A549 (cell line): ENCODE results near the gene SH3RF3. TPM values are rescaled to one million over a fixed set of nuclear protein-coding genes. Genes with fewer than 3 reads are reported as not detected.
A peak's percentile ranks its signal among the peaks of the same experiment; 100 is the strongest.
"Not testable (repeated sequence)": the region's sequence is repeated elsewhere in the genome, so short reads cannot be mapped to it uniquely, and the experiment has no call there.

Experiments used
- ATAC-seq, 2 experiments: fragments of 200-7000 bp in 1 of 2; fragments of >200 bp in 1 of 2; cut with Nextera tagmentation in 1 of 2; cut with Tn5 transposase in 1 of 2; 3 replicates each; pipeline versions ENCODE4 v1.8.0 to v1.9.1; 2018 to 2020; ENCODE audit warnings: mild to moderate bottlenecking in 1 of 2, moderate library complexity in 1 of 2
- CTCF ChIA-PET: fragments of 300-600 bp; sonication (Branson Sonifier 250); formaldehyde crosslinking; extraction: SDS; loops from one replicate; lab custom pipeline; 2021; ENCODE audit warnings: antibody characterized with exemption, inconsistent platforms; lab: Yijun Ruan, JAX
- POLR2A ChIA-PET: fragments of 350-600 bp; formaldehyde crosslinking; extraction: SDS; loops from one replicate; lab custom pipeline; 2021; ENCODE audit warnings: antibody characterized with exemption, inconsistent platforms; lab: Yijun Ruan, JAX
- DNase-seq, 2 experiments: peaks; one replicate each; pipeline versions ENCODE4 v3.0.0 to v3.0.0-alpha.2; 2011 to 2016; ENCODE audit warnings: low read depth in 1 of 2, low spot score in 1 of 2
- FAIRE-seq: peaks from 2 replicates; lab custom pipeline; 2011; peaks lifted over from hg19 to GRCh38; lab: Jason Lieb, UNC
- H3K27ac ChIP-seq, 2 experiments: fragments of >200 bp; sonication (Bioruptor Twin); formaldehyde crosslinking; 3 replicates each; pipeline ENCODE4 v1.5.1; 2016 to 2017
- H3K4me1 ChIP-seq: fragments of >200 bp; sonication (Bioruptor Twin); formaldehyde crosslinking; 3 replicates; pipeline ENCODE4 v1.6.1; 2016
- H3K4me2 ChIP-seq: fragments of >200 bp; sonication (Bioruptor Twin); formaldehyde crosslinking; 3 replicates; pipeline ENCODE4 v1.6.1; 2016
- H3K4me3 ChIP-seq: fragments of >200 bp; sonication (Bioruptor Twin); formaldehyde crosslinking; 3 replicates; pipeline ENCODE4 v1.5.1; 2016
- H3K9me3 ChIP-seq: fragments of >200 bp; sonication (Bioruptor Twin); formaldehyde crosslinking; 3 replicates; pipeline ENCODE4 v1.6.1; 2016
- CBX2 ChIP-seq: fragments of 200-600 bp; sonication (generic); IDR thresholded peaks from 2 replicates; pipeline ENCODE4 v1.6.1; 2016; ENCODE audit warnings: low read depth, mild to moderate bottlenecking, borderline replicate concordance
- CHD2 ChIP-seq: fragments of 150-350 bp; IDR thresholded peaks from 2 replicates; pipeline ENCODE4 v1.6.1; 2014; ENCODE audit warnings: low read length; ENCODE audit not compliant: partially characterized antibody
- E2F6 ChIP-seq: IDR thresholded peaks from 2 replicates; pipeline ENCODE4 v1.6.1; 2012; ENCODE audit warnings: low read depth, borderline replicate concordance
- ESRRA ChIP-seq: fragments of 150-350 bp; IDR thresholded peaks from 2 replicates; pipeline ENCODE4 v1.6.1; 2014; ENCODE audit warnings: mild to moderate bottlenecking, low read length, borderline replicate concordance
- FOSL2 ChIP-seq, 2 experiments: fragments of 450-650 bp in 1 of 2; fragments of >200 bp in 1 of 2; sonication (Bioruptor Twin) in 1 of 2; formaldehyde crosslinking; IDR thresholded peaks; 2 replicates each; pipeline versions ENCODE4 v1.5.0 to v1.6.1; 2016 to 2020; ENCODE audit warnings: mild to moderate bottlenecking in 1 of 2, moderate library complexity in 1 of 2
- GATA3 ChIP-seq: IDR thresholded peaks from 2 replicates; pipeline ENCODE4 v1.6.1; 2012; ENCODE audit warnings: borderline replicate concordance
- HES2 ChIP-seq: fragments of >200 bp; sonication (Bioruptor Twin); formaldehyde crosslinking; IDR thresholded peaks from 2 replicates; pipeline ENCODE4 v1.6.1; 2016
- MAZ ChIP-seq: fragments of 150-350 bp; IDR thresholded peaks from 2 replicates; pipeline ENCODE4 v1.6.1; 2014; ENCODE audit warnings: antibody characterized with exemption, low read depth, low read length, borderline replicate concordance
- POLR2A ChIP-seq: IDR thresholded peaks from 2 replicates; pipeline ENCODE4 v1.6.1; 2012; ENCODE audit warnings: mild to moderate bottlenecking, low read length
- POLR2AphosphoS2 ChIP-seq: conservative IDR thresholded peaks from 2 replicates; pipeline ENCODE4 v1.6.1; 2012; ENCODE audit warnings: low read length, improper control_type of control experiment, inconsistent platforms
- RAD21 ChIP-seq, 2 experiments: fragments of >200 bp in 1 of 2; sonication (Bioruptor Twin) in 1 of 2; formaldehyde crosslinking in 1 of 2; IDR thresholded peaks in 1 of 2; conservative IDR thresholded peaks in 1 of 2; 2 replicates in 1 of 2; 3 replicates in 1 of 2; pipeline ENCODE4 v1.6.1; 2012 to 2018; ENCODE audit warnings: inconsistent platforms in 1 of 2
- RCOR1 ChIP-seq: fragments of 150-350 bp; IDR thresholded peaks from 2 replicates; pipeline ENCODE4 v1.6.1; 2014; ENCODE audit warnings: antibody characterized with exemption, low read length, low read depth
- REST ChIP-seq: fragments of 200-600 bp; sonication (generic); IDR thresholded peaks from 2 replicates; pipeline ENCODE4 v1.6.1; 2016; ENCODE audit warnings: antibody characterized with exemption, mild to moderate bottlenecking, moderate library complexity
- RFX5 ChIP-seq: fragments of 450-650 bp; IDR thresholded peaks from 2 replicates; pipeline ENCODE4 v1.7.1; 2014; ENCODE audit warnings: antibody characterized with exemption, mild to moderate bottlenecking, moderate library complexity
- RNF2 ChIP-seq: fragments of 200-600 bp; sonication (generic); IDR thresholded peaks from 2 replicates; pipeline ENCODE4 v1.6.1; 2016; ENCODE audit warnings: low read depth, mild to moderate bottlenecking, antibody characterized with exemption, moderate library complexity, borderline replicate concordance
- ZFP36 ChIP-seq: fragments of 450-650 bp; IDR thresholded peaks from 2 replicates; pipeline ENCODE4 v1.6.1; 2014; ENCODE audit warnings: borderline replicate concordance; ENCODE audit not compliant: partially characterized antibody
- WGBS: methylation state at CpG from one replicate; pipeline ENCODE4 v1.1.6; 2017; ENCODE audit errors: missing lambda C conversion rate; 5-methylcytosine and 5-hydroxymethylcytosine counted together
- polyA plus RNA-seq, 4 experiments: library from polyadenylated mRNA; depleted of rRNA in 3 of 4; stranded (reverse); fragments of >200 nt; fragmentation: RNase III in 1 of 4; extraction: RNeasy Plus Mini Kit Qiagen cat#74134 plus additional on column Dnase treatment in 1 of 4; gene quantifications; 2 replicates in 3 of 4; 3 replicates in 1 of 4; pipeline ENCODE4 v1.2.3, GENCODE V29; 2011 to 2017
- TF ChIP-seq, protein P1 (sequence below): IDR thresholded peaks from 2 replicates; pipeline ENCODE4 v1.6.1; 2012
- TF ChIP-seq, protein P2 (sequence below): fragments of >200 bp; sonication (Bioruptor Twin); formaldehyde crosslinking; IDR thresholded peaks from 3 replicates; pipeline ENCODE4 v1.5.1; 2016

SH3RF3 gene
- polyA plus RNA-seq, 2 of the 4 experiments (the other 2 are of a cell fraction) = 0.04 to 0.21 TPM

- TF ChIP-seq POLR2AphosphoS2 (no peak), MAZ (no peak), ZFP36 (no peak), RAD21 (conservative IDR thresholded peaks at IDR 0.05 in 1 of 2, IDR thresholded peaks at IDR 0.05 in 1 of 2) (no peak), ESRRA (no peak), GATA3 (no peak)
- TF ChIP-seq, protein P1, sequence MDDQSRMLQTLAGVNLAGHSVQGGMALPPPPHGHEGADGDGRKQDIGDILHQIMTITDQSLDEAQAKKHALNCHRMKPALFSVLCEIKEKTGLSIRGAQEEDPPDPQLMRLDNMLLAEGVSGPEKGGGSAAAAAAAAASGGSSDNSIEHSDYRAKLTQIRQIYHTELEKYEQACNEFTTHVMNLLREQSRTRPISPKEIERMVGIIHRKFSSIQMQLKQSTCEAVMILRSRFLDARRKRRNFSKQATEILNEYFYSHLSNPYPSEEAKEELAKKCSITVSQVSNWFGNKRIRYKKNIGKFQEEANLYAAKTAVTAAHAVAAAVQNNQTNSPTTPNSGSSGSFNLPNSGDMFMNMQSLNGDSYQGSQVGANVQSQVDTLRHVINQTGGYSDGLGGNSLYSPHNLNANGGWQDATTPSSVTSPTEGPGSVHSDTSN = no peak
Observed at GRCh38 chr2:109120166-109120565, 8.8 kb upstream of the SH3RF3 start (continued).

- H3K4me2 ChIP-seq, DNase-seq, ATAC-seq, H3K27ac ChIP-seq, FAIRE-seq, H3K9me3 ChIP-seq, POLR2A ChIA-PET, H3K4me3 ChIP-seq: not testable (repeated sequence)
- 52% methylated on average over 10 of the region's 10 CpGs for WGBS
- CTCF ChIA-PET = interaction anchor here (1.5 to 2.1 kb wide), 2 partner anchors 388 to 389 kb away, joined by 5 to 6 read pairs; no protein-coding TSS in a partner anchor
- peaks cover 11% of the 10 kb centered on the region for H3K4me1 ChIP-seq
Observed at GRCh38 chr2:109120686-109121085, 8.3 kb upstream of the SH3RF3 start.

GRCh38 chr2:109123586-109124201 is 5.3 kb upstream of the SH3RF3 start:
- H3K9me3 ChIP-seq = no peaks in the 10 kb centered on the region
- ChIA-PET POLR2A (no interaction called here), CTCF (interaction anchor here (0.7 to 6.8 kb wide), 2 partner anchors 129 to 385 kb away, joined by 3 to 110 read pairs; no protein-coding TSS in a partner anchor)
- 51% methylated on average over 4 of the region's 4 CpGs for WGBS
- no peak for FAIRE-seq
- H3K4me2 ChIP-seq = no peak overlapping the region
- H3K4me3 ChIP-seq = no peak overlapping the region
- H3K4me1 ChIP-seq = peaks cover 14% of the 10 kb centered on the region
- no peak for ATAC-seq
- TF ChIP-seq, protein P2, sequence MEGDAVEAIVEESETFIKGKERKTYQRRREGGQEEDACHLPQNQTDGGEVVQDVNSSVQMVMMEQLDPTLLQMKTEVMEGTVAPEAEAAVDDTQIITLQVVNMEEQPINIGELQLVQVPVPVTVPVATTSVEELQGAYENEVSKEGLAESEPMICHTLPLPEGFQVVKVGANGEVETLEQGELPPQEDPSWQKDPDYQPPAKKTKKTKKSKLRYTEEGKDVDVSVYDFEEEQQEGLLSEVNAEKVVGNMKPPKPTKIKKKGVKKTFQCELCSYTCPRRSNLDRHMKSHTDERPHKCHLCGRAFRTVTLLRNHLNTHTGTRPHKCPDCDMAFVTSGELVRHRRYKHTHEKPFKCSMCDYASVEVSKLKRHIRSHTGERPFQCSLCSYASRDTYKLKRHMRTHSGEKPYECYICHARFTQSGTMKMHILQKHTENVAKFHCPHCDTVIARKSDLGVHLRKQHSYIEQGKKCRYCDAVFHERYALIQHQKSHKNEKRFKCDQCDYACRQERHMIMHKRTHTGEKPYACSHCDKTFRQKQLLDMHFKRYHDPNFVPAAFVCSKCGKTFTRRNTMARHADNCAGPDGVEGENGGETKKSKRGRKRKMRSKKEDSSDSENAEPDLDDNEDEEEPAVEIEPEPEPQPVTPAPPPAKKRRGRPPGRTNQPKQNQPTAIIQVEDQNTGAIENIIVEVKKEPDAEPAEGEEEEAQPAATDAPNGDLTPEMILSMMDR = no peak
- TF ChIP-seq E2F6 (no peak), CHD2 (no peak), POLR2A (no peak)
- no peak overlapping the region for H3K27ac ChIP-seq
- no peak for DNase-seq

GRCh38 chr2:109124982-109125592 is 3.9 kb upstream of the SH3RF3 start:
- DNase-seq = no peak
- CTCF ChIA-PET = interaction anchor here (0.9 to 6.8 kb wide), 2 partner anchors 90 to 384 kb away, joined by 3 to 110 read pairs; no protein-coding TSS in a partner anchor
- TF ChIP-seq RCOR1 (no peak), RNF2 (no peak), ESRRA (no peak), REST (no peak), RFX5 (no peak), RAD21 (conservative IDR thresholded peaks at IDR 0.05 in 1 of 2, IDR thresholded peaks at IDR 0.05 in 1 of 2) (no peak), FOSL2 (IDR thresholded peaks at IDR 0.05) (no peak), FOSL2 (CRISPR knock-in tag; IDR thresholded peaks at IDR 0.05) (no peak), HES2 (no peak), CBX2 (no peak)
- TF ChIP-seq, protein P2 = no peak

More at GRCh38 chr2:109124982-109125592, 3.9 kb upstream of the SH3RF3 start:
- ATAC-seq (no peak), FAIRE-seq (no peak)
- Histone ChIP-seq H3K4me1 (peaks cover 14% of the 10 kb centered on the region), H3K4me2 (peak overlapping the region; percentile 53), H3K27ac (peak overlapping the region in 1 of 2 experiments; percentile 22; a peak in 2 of 6 replicates), H3K9me3 (no peaks in the 10 kb centered on the region), H3K4me3 (no peak overlapping the region)
- POLR2A ChIA-PET = no interaction called here
- 32% methylated on average over 10 of the region's 10 CpGs for WGBS
